ENCODE measurements around the gene FBLN2. TPM values are rescaled to one million over a fixed set of nuclear protein-coding genes. Genes with fewer than 3 reads are reported as not detected.

The FBLN2 gene
- total and polyA plus RNA-seq, 7 experiments from 2014 or later: 0.11 to 1.5 TPM; not detected in 5

GRCh38 chr3:13532631-13533030, 16.3 kb upstream of the FBLN2 start:
- Histone ChIP-seq H3K4me1 (ENCODE audit: control insufficient read depth in 2 of 2, insufficient read depth in 2 of 2, low read length in 2 of 2) (no peaks in the 10 kb centered on the region), H3K27me3 (ENCODE audit: control insufficient read depth in 2 of 2, insufficient read depth in 2 of 2, low read length in 2 of 2) (no peaks in the 10 kb centered on the region), H3K27ac (ENCODE audit: low read depth, low read length) (no peak overlapping the region), H3K36me3 (ENCODE audit: control insufficient read depth in 2 of 3, insufficient read depth in 3 of 3, low read length in 3 of 3) (no peaks in the 10 kb centered on the region), H3K9me3 (ENCODE audit: control insufficient read depth in 2 of 3, low read length in 3 of 3) (no peaks in the 10 kb centered on the region), H3K4me3 (ENCODE audit: low read length) (no peak overlapping the region)
- peaks cover 0 to 18% (median 7%) of the 10 kb centered on the region in 5 donors for H3K27me3 Mint-ChIP-seq
- DNase-seq: no peak
- H3K27ac Mint-ChIP-seq: no peak overlapping the region
- ATAC-seq: no peak
- no peaks in the 10 kb centered on the region for H3K9me3 Mint-ChIP-seq
- H3K4me1 Mint-ChIP-seq: peaks cover 5 to 12% (median 9%) of the 10 kb centered on the region in 7 donors
- intact Hi-C loops (cut with micrococcal nuclease): no loop called here
- H3K4me3 Mint-ChIP-seq: no peak overlapping the region
- ChIA-PET CTCF (interaction anchor here (0.5 kb wide), 1 partner anchor 10 kb away, joined by 3 read pairs; no protein-coding TSS in a partner anchor), POLR2A (no interaction called here)
- no peaks in the 10 kb centered on the region for H3K36me3 Mint-ChIP-seq

- Histone ChIP-seq H3K27ac (ENCODE audit: low read depth, low read length) (no peak overlapping the region), H3K36me3 (ENCODE audit: control insufficient read depth in 2 of 3, insufficient read depth in 3 of 3, low read length in 3 of 3) (no peaks in the 10 kb centered on the region), H3K27me3 (ENCODE audit: control insufficient read depth in 2 of 2, insufficient read depth in 2 of 2, low read length in 2 of 2) (no peaks in the 10 kb centered on the region), H3K4me1 (ENCODE audit: control insufficient read depth in 2 of 2, insufficient read depth in 2 of 2, low read length in 2 of 2) (no peaks in the 10 kb centered on the region), H3K4me3 (ENCODE audit: low read length) (no peak overlapping the region), H3K9me3 (ENCODE audit: control insufficient read depth in 2 of 3, low read length in 3 of 3) (no peaks in the 10 kb centered on the region)
- ChIA-PET CTCF (interaction anchor here (0.6 kb wide), 1 partner anchor 39 kb away, joined by 3 read pairs; no protein-coding TSS in a partner anchor), POLR2A (no interaction called here)
- intact Hi-C loops (cut with micrococcal nuclease): no loop called here
- peaks cover 0 to 17% (median 7%) of the 10 kb centered on the region in 5 donors for H3K27me3 Mint-ChIP-seq
- ATAC-seq (no peak), DNase-seq (no peak)
- H3K4me1 Mint-ChIP-seq: peaks cover 5 to 12% (median 9%) of the 10 kb centered on the region in 7 donors
- no peaks in the 10 kb centered on the region for H3K36me3 Mint-ChIP-seq
- H3K9me3 Mint-ChIP-seq: no peaks in the 10 kb centered on the region
- H3K4me3 Mint-ChIP-seq: no peak overlapping the region
- peak overlapping the region in 1 of 9 donors; percentile 57 for H3K27ac Mint-ChIP-seq
These were observed 15.0 kb upstream of the FBLN2 start for GRCh38 chr3:13533885-13534301.

- H3K9me3 Mint-ChIP-seq: no peaks in the 10 kb centered on the region
- Histone ChIP-seq H3K9me3 (ENCODE audit: control insufficient read depth in 2 of 3, low read length in 3 of 3) (no peaks in the 10 kb centered on the region), H3K36me3 (ENCODE audit: control insufficient read depth in 2 of 3, insufficient read depth in 3 of 3, low read length in 3 of 3) (no peaks in the 10 kb centered on the region), H3K27ac (ENCODE audit: low read depth, low read length) (no peak overlapping the region), H3K27me3 (ENCODE audit: control insufficient read depth in 2 of 2, insufficient read depth in 2 of 2, low read length in 2 of 2) (no peaks in the 10 kb centered on the region), H3K4me1 (ENCODE audit: control insufficient read depth in 2 of 2, insufficient read depth in 2 of 2, low read length in 2 of 2) (no peaks in the 10 kb centered on the region), H3K4me3 (ENCODE audit: low read length) (no peak overlapping the region)
- POLR2A ChIA-PET: no interaction called here
- H3K27me3 Mint-ChIP-seq: peaks cover 0 to 17% (median 7%) of the 10 kb centered on the region in 5 donors
- intact Hi-C loops (cut with micrococcal nuclease): no loop called here
- CTCF ChIA-PET: no interaction called here
- H3K4me1 Mint-ChIP-seq: peaks cover 5 to 12% (median 8%) of the 10 kb centered on the region in 7 donors
- H3K4me3 Mint-ChIP-seq: peak overlapping the region in 1 of 10 donors; percentile 38
- H3K27ac Mint-ChIP-seq: peak overlapping the region in 1 of 9 donors; percentile 12
- DNase-seq (no peak), ATAC-seq (no peak)
- H3K36me3 Mint-ChIP-seq: no peaks in the 10 kb centered on the region
These were observed 13.4 kb upstream of the FBLN2 start for GRCh38 chr3:13535526-13535875.

- Mint-ChIP-seq H3K36me3 (peaks cover 0 to 2% (median 0%) of the 10 kb centered on the region in 5 donors), H3K4me3 (peak overlapping the region in 1 of 10 donors; percentile 38), H3K27me3 (peaks cover 3 to 19% (median 7%) of the 10 kb centered on the region in 5 donors), H3K27ac (no peak overlapping the region), H3K4me1 (peaks cover 5 to 12% (median 8%) of the 10 kb centered on the region in 7 donors), H3K9me3 (peaks cover 0 to 3% (median 2%) of the 10 kb centered on the region in 11 donors)
- Histone ChIP-seq H3K27me3 (ENCODE audit: control insufficient read depth in 2 of 2, insufficient read depth in 2 of 2, low read length in 2 of 2) (no peaks in the 10 kb centered on the region), H3K4me3 (ENCODE audit: low read length) (no peak overlapping the region), H3K36me3 (ENCODE audit: control insufficient read depth in 2 of 3, insufficient read depth in 3 of 3, low read length in 3 of 3) (no peaks in the 10 kb centered on the region), H3K27ac (ENCODE audit: low read depth, low read length) (no peak overlapping the region), H3K4me1 (ENCODE audit: control insufficient read depth in 2 of 2, insufficient read depth in 2 of 2, low read length in 2 of 2) (no peaks in the 10 kb centered on the region), H3K9me3 (ENCODE audit: control insufficient read depth in 2 of 3, low read length in 3 of 3) (no peaks in the 10 kb centered on the region)
- DNase-seq (no peak), ATAC-seq (no peak)
- intact Hi-C loops (cut with micrococcal nuclease): no loop called here
- POLR2A ChIA-PET: no interaction called here
- CTCF ChIA-PET: no interaction called here
These were observed 13.0 kb upstream of the FBLN2 start for GRCh38 chr3:13535905-13536304.

GRCh38 chr3:13536432-13536831, 12.5 kb upstream of the FBLN2 start:
- peaks cover 5 to 12% (median 8%) of the 10 kb centered on the region in 7 donors for H3K4me1 Mint-ChIP-seq
- H3K9me3 ChIP-seq (ENCODE audit: control insufficient read depth in 2 of 3, low read length in 3 of 3): no peaks in the 10 kb centered on the region
- H3K4me1 ChIP-seq (ENCODE audit: control insufficient read depth in 2 of 2, insufficient read depth in 2 of 2, low read length in 2 of 2): no peaks in the 10 kb centered on the region
- H3K27ac Mint-ChIP-seq: peak overlapping the region in 1 of 9 donors; percentile 28
- peaks cover 0 to 6% (median 0%) of the 10 kb centered on the region in 5 donors for H3K36me3 Mint-ChIP-seq
- CTCF ChIA-PET: no interaction called here
- POLR2A ChIA-PET: no interaction called here
- DNase-seq: no peak
- peak overlapping the region in 8 of 10 donors; percentile 5 to 70 (median 37) for H3K4me3 Mint-ChIP-seq
- no peaks in the 10 kb centered on the region for H3K36me3 ChIP-seq (ENCODE audit: control insufficient read depth in 2 of 3, insufficient read depth in 3 of 3, low read length in 3 of 3)
- intact Hi-C loops (cut with micrococcal nuclease): no loop called here
- H3K4me3 ChIP-seq (ENCODE audit: low read length): no peak overlapping the region
- no peaks in the 10 kb centered on the region for H3K27me3 ChIP-seq (ENCODE audit: control insufficient read depth in 2 of 2, insufficient read depth in 2 of 2, low read length in 2 of 2)
- no peak for ATAC-seq
- no peak overlapping the region for H3K27ac ChIP-seq (ENCODE audit: low read depth, low read length)
- H3K27me3 Mint-ChIP-seq: peaks cover 4 to 21% (median 7%) of the 10 kb centered on the region in 5 donors
- peaks cover 0 to 8% (median 3%) of the 10 kb centered on the region in 11 donors for H3K9me3 Mint-ChIP-seq

GRCh38 chr3:13536832-13537231, 12.1 kb upstream of the FBLN2 start:
- peaks cover 0 to 12% (median 4%) of the 10 kb centered on the region in 11 donors for H3K9me3 Mint-ChIP-seq
- ATAC-seq (no peak), DNase-seq (no peak)
- H3K27me3 Mint-ChIP-seq: peaks cover 4 to 21% (median 7%) of the 10 kb centered on the region in 5 donors
- H3K9me3 ChIP-seq (ENCODE audit: control insufficient read depth in 2 of 3, low read length in 3 of 3): no peaks in the 10 kb centered on the region
- H3K4me3 Mint-ChIP-seq: peak overlapping the region in 7 of 10 donors; percentile 15 to 70 (median 53)
- peaks cover 5 to 12% (median 8%) of the 10 kb centered on the region in 7 donors for H3K4me1 Mint-ChIP-seq
- H3K27ac Mint-ChIP-seq: peak overlapping the region in 1 of 9 donors; percentile 28
- intact Hi-C loops (cut with micrococcal nuclease): no loop called here
- POLR2A ChIA-PET: no interaction called here
- H3K36me3 ChIP-seq (ENCODE audit: control insufficient read depth in 2 of 3, insufficient read depth in 3 of 3, low read length in 3 of 3): no peaks in the 10 kb centered on the region
- H3K27me3 ChIP-seq (ENCODE audit: control insufficient read depth in 2 of 2, insufficient read depth in 2 of 2, low read length in 2 of 2): no peaks in the 10 kb centered on the region
- no peak overlapping the region for H3K27ac ChIP-seq (ENCODE audit: low read depth, low read length)
- no peaks in the 10 kb centered on the region for H3K4me1 ChIP-seq (ENCODE audit: control insufficient read depth in 2 of 2, insufficient read depth in 2 of 2, low read length in 2 of 2)
- CTCF ChIA-PET: no interaction called here
- peaks cover 0 to 6% (median 0%) of the 10 kb centered on the region in 5 donors for H3K36me3 Mint-ChIP-seq
- no peak overlapping the region for H3K4me3 ChIP-seq (ENCODE audit: low read length)

- no peak overlapping the region for H3K27ac ChIP-seq (ENCODE audit: low read depth, low read length)
- H3K9me3 ChIP-seq (ENCODE audit: control insufficient read depth in 2 of 3, low read length in 3 of 3): no peaks in the 10 kb centered on the region
- DNase-seq: no peak
- no peaks in the 10 kb centered on the region for H3K4me1 ChIP-seq (ENCODE audit: control insufficient read depth in 2 of 2, insufficient read depth in 2 of 2, low read length in 2 of 2)
- H3K9me3 Mint-ChIP-seq: peaks cover 0 to 17% (median 6%) of the 10 kb centered on the region in 11 donors
- H3K36me3 Mint-ChIP-seq: peaks cover 0 to 6% (median 0%) of the 10 kb centered on the region in 5 donors
- ChIA-PET CTCF (no interaction called here), POLR2A (no interaction called here)
- intact Hi-C loops (cut with micrococcal nuclease): no loop called here
- H3K4me1 Mint-ChIP-seq: peaks cover 5 to 12% (median 8%) of the 10 kb centered on the region in 7 donors
- H3K4me3 Mint-ChIP-seq: peak overlapping the region in 4 of 10 donors; percentile 53 to 70 (median 58)
- H3K36me3 ChIP-seq (ENCODE audit: control insufficient read depth in 2 of 3, insufficient read depth in 3 of 3, low read length in 3 of 3): no peaks in the 10 kb centered on the region
- peaks cover 4 to 21% (median 7%) of the 10 kb centered on the region in 5 donors for H3K27me3 Mint-ChIP-seq
- H3K27ac Mint-ChIP-seq: peak overlapping the region in 1 of 9 donors; percentile 16
- ATAC-seq: no peak
- H3K27me3 ChIP-seq (ENCODE audit: control insufficient read depth in 2 of 2, insufficient read depth in 2 of 2, low read length in 2 of 2): no peaks in the 10 kb centered on the region
- H3K4me3 ChIP-seq (ENCODE audit: low read length): no peak overlapping the region
These were observed 11.5 kb upstream of the FBLN2 start for GRCh38 chr3:13537244-13537908.
